ENCODE measurements around the gene TBC1D21.

Gene TBC1D21

DNA sequence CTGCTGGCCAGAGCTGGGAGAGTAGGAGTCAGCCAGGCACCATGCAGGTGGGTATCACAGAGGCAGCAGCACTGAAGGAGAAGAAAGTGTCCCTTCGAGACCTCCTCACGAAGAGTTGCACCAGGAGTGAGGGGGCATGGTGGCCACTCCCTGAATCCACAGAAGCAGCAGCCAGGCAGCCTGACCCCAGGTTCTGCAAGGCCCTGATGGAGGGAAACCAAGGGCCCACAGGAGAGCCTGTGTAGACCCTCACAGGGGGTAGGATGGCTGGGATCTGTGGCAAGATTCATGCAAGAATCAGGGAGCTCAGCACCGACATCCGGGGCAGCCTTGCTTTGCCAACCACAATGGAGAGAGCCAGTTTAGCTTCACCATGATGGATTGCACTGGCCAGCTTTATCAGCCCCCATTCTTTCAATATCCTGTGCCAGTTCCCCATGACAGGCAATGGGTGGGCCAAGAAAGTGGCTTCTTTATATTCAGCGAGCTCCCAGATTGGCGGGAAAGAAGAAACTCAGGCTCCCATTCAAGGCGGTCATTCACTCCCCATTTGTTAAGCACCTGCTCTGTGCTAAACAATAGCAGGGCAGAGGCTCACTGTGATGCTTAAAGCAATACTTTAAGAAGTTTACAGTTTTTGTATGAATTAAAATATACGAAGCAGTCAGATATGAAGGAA, 33.5 kb upstream of the TBC1D21 start:
- H3F3A ChIP-seq (ENCODE audit: insufficient read depth, low read length): no peaks in the 10 kb centered on the region
- H3K4me3 ChIP-seq (ENCODE audit: low read depth, low read length, poor library complexity, severe bottlenecking): no peak overlapping the region
- 0 out of 2 replicates have a peak, but pooled peaks cover 4% of the 10 kb centered on the region for H3K27me3 ChIP-seq (ENCODE audit: insufficient read depth, low read length)
- H4K20me1 ChIP-seq (ENCODE audit: insufficient read depth, low read length): no peaks in the 10 kb centered on the region
- no peak overlapping the region for H3K27ac ChIP-seq (ENCODE audit: low read depth, low read length, poor library complexity, severe bottlenecking)
- H3K9me2 ChIP-seq (ENCODE audit: low read depth, low read length): no peaks in the 10 kb centered on the region
- no peak overlapping the region for H3K4me2 ChIP-seq (ENCODE audit: low read length)
- H3K9me3 ChIP-seq (ENCODE audit: low read length): no peaks in the 10 kb centered on the region
- H3K79me2 ChIP-seq (ENCODE audit: insufficient read depth, low read length): no peaks in the 10 kb centered on the region
- H3K9ac ChIP-seq (ENCODE audit: low read length): no peak overlapping the region
- TF ChIP-seq, protein P1, sequence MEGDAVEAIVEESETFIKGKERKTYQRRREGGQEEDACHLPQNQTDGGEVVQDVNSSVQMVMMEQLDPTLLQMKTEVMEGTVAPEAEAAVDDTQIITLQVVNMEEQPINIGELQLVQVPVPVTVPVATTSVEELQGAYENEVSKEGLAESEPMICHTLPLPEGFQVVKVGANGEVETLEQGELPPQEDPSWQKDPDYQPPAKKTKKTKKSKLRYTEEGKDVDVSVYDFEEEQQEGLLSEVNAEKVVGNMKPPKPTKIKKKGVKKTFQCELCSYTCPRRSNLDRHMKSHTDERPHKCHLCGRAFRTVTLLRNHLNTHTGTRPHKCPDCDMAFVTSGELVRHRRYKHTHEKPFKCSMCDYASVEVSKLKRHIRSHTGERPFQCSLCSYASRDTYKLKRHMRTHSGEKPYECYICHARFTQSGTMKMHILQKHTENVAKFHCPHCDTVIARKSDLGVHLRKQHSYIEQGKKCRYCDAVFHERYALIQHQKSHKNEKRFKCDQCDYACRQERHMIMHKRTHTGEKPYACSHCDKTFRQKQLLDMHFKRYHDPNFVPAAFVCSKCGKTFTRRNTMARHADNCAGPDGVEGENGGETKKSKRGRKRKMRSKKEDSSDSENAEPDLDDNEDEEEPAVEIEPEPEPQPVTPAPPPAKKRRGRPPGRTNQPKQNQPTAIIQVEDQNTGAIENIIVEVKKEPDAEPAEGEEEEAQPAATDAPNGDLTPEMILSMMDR (IDR thresholded peaks at IDR 0.05; ENCODE audit: low read length): no peak
- TF ChIP-seq EZH2 (IDR thresholded peaks at IDR 0.05; ENCODE audit: borderline replicate concordance, low read length): no peak
- H2AFZ ChIP-seq (ENCODE audit: low read length): no peak overlapping the region
- H3K36me3 ChIP-seq (ENCODE audit: insufficient read depth, low read length): no peaks in the 10 kb centered on the region
- H3K4me1 ChIP-seq (ENCODE audit: insufficient read depth, low read length, severe bottlenecking): no peaks in the 10 kb centered on the region

DNA sequence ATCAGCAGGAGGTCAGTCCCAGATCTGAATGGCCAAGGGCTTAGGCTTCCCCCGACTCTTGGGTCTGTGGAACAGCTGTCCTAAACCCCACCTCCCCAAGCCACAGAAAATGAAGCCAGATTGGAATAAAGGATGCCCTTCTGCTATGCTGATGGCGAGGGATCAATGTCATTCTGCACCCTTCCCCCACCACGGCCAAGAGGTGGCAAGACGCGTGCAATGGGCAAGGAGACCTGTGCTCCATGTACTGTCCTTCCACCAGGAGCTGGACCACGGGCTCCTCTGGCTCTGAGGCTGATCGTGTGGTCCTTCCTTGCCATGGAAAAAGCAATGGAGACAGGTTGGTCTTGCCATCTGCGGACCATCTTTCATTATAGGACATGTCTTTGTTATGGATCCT, 32.6 kb upstream of the TBC1D21 start:
- H3F3A ChIP-seq (ENCODE audit: insufficient read depth, low read length): no peaks in the 10 kb centered on the region
- H3K79me2 ChIP-seq (ENCODE audit: insufficient read depth, low read length): no peaks in the 10 kb centered on the region
- no peaks in the 10 kb centered on the region for H4K20me1 ChIP-seq (ENCODE audit: insufficient read depth, low read length)
- no peaks in the 10 kb centered on the region for H3K9me2 ChIP-seq (ENCODE audit: low read depth, low read length)
- TF ChIP-seq EZH2 (IDR thresholded peaks at IDR 0.05; ENCODE audit: borderline replicate concordance, low read length): no peak
- TF ChIP-seq, protein P1 (IDR thresholded peaks at IDR 0.05; ENCODE audit: low read length): no peak
- no peak overlapping the region for H3K4me2 ChIP-seq (ENCODE audit: low read length)
- 0 out of 2 replicates have a peak, but pooled peaks cover 4% of the 10 kb centered on the region for H3K27me3 ChIP-seq (ENCODE audit: insufficient read depth, low read length)
- H3K4me1 ChIP-seq (ENCODE audit: insufficient read depth, low read length, severe bottlenecking): no peaks in the 10 kb centered on the region
- H3K36me3 ChIP-seq (ENCODE audit: insufficient read depth, low read length): no peaks in the 10 kb centered on the region
- no peak overlapping the region for H2AFZ ChIP-seq (ENCODE audit: low read length)
- H3K9ac ChIP-seq (ENCODE audit: low read length): no peak overlapping the region
- no peaks in the 10 kb centered on the region for H3K9me3 ChIP-seq (ENCODE audit: low read length)
- no peak overlapping the region for H3K4me3 ChIP-seq (ENCODE audit: low read depth, low read length, poor library complexity, severe bottlenecking)
- H3K27ac ChIP-seq (ENCODE audit: low read depth, low read length, poor library complexity, severe bottlenecking): no peak overlapping the region

DNA sequence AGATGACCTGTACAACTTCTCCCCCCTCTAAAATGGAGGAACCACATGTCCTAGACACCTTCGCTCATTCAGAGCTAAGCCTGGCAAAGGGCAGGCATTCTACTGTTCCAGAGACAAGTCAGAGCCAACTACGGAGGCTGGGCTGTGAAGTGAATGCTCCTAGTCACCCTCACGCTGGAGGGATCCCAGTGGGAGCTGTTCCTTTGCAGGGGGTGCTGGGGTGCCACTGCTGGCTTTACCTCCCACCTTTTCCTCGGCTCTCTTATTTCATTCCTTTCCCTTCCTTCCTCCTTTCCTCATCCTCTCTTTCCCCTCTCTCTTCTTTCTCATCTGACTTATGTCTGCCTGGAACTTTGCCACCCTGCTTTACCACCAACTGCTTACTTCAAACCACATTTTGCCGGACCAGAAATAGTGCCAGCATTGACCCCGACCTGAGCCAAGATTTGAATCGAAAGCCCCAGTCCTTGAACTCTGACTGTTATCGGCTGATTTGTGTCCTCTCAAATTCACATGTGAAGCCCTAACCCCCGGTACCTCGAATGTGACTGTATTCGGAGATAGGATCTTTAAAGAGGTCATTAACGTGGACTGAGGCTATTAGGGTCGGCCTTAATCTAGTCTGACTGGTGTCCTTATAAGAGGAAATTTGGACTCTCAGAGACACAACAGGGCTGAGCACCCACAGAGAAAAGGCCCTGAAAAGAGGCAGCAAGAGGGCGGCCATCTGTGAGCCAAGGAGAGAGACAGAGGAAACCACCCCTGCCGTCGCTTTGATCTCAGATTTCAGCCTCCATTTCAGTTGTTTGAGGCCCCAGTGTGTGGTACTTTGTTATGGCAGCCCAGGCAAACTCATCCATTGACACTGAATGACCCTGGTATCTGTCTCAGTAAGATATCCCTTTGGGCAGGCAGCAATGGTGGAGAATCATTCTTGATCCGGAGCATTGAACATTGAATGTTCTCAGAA, 31.3 kb upstream of the TBC1D21 start:
- no peaks in the 10 kb centered on the region for H3K36me3 ChIP-seq (ENCODE audit: insufficient read depth, low read length)
- H3K27ac ChIP-seq (ENCODE audit: low read depth, low read length, poor library complexity, severe bottlenecking): no peak overlapping the region
- H3K4me2 ChIP-seq (ENCODE audit: low read length): no peak overlapping the region
- H3K27me3 ChIP-seq (ENCODE audit: insufficient read depth, low read length): 0 out of 2 replicates have a peak, but pooled peaks cover 4% of the 10 kb centered on the region
- H2AFZ ChIP-seq (ENCODE audit: low read length): no peak overlapping the region
- no peaks in the 10 kb centered on the region for H3K4me1 ChIP-seq (ENCODE audit: insufficient read depth, low read length, severe bottlenecking)
- no peak overlapping the region for H3K4me3 ChIP-seq (ENCODE audit: low read depth, low read length, poor library complexity, severe bottlenecking)
- no peak overlapping the region for H3K9ac ChIP-seq (ENCODE audit: low read length)
- H3K79me2 ChIP-seq (ENCODE audit: insufficient read depth, low read length): no peaks in the 10 kb centered on the region
- H3K9me3 ChIP-seq (ENCODE audit: low read length): no peaks in the 10 kb centered on the region
- H3F3A ChIP-seq (ENCODE audit: insufficient read depth, low read length): no peaks in the 10 kb centered on the region
- no peaks in the 10 kb centered on the region for H4K20me1 ChIP-seq (ENCODE audit: insufficient read depth, low read length)
- no peaks in the 10 kb centered on the region for H3K9me2 ChIP-seq (ENCODE audit: low read depth, low read length)
- no peak for TF ChIP-seq EZH2 (IDR thresholded peaks at IDR 0.05; ENCODE audit: borderline replicate concordance, low read length)
- TF ChIP-seq, protein P1 (IDR thresholded peaks at IDR 0.05; ENCODE audit: low read length): no peak

All from OCI-LY1 (cell line).